Immature natural killer cell (primary cell): Measurements from ENCODE around the gene THOC7. TPM values are rescaled to one million over a fixed set of nuclear protein-coding genes. Genes with fewer than 3 reads are reported as not detected.

ENCODE experiments used
- DNase-seq, 3 donors: peaks; one replicate each; pipeline ENCODE4 v3.0.0; 2022; ENCODE audit warnings: mixed read lengths in 1 of 3
- H3K27ac Mint-ChIP-seq, 6 donors: one replicate each; pipeline ENCODE4 v1.8.0; 2020; ENCODE audit warnings: mixed read lengths in 6 of 6, mild to moderate bottlenecking in 5 of 6, inconsistent platforms in 4 of 6, moderate library complexity in 3 of 6
- H3K27me3 Mint-ChIP-seq, 3 donors: one replicate each; pipeline ENCODE4 v1.8.0; 2020 to 2021; ENCODE audit warnings: low read depth in 3 of 3, mild to moderate bottlenecking in 3 of 3, mixed read lengths in 3 of 3, moderate library complexity in 3 of 3, inconsistent platforms in 1 of 3
- H3K36me3 Mint-ChIP-seq, 3 donors: one replicate each; pipeline ENCODE4 v1.8.0; 2020; ENCODE audit warnings: mixed read lengths in 3 of 3, inconsistent platforms in 2 of 3, mild to moderate bottlenecking in 2 of 3
- H3K4me1 Mint-ChIP-seq, 2 donors: one replicate each; pipeline ENCODE4 v1.8.0; 2020; ENCODE audit warnings: inconsistent platforms in 2 of 2, mild to moderate bottlenecking in 2 of 2, mixed read lengths in 2 of 2, moderate library complexity in 1 of 2
- H3K4me3 Mint-ChIP-seq, 5 donors: one replicate each; pipeline ENCODE4 v1.8.0; 2020; ENCODE audit warnings: mild to moderate bottlenecking in 5 of 5, mixed read lengths in 5 of 5, inconsistent platforms in 3 of 5, moderate library complexity in 3 of 5
- H3K9me3 Mint-ChIP-seq, 6 donors: one replicate each; pipeline ENCODE4 v1.8.0; 2020; ENCODE audit warnings: mild to moderate bottlenecking in 6 of 6, mixed read lengths in 6 of 6, inconsistent platforms in 4 of 6, moderate library complexity in 3 of 6
- polyA plus RNA-seq, 3 donors: library from polyadenylated mRNA; unstranded; fragments of 300-500 nt; fragmentation: Illumina TruSeq; gene quantifications; one replicate each; pipeline ENCODE4 v1.2.3, GENCODE V29; 2021

THOC7 gene
- polyA plus RNA-seq, 3 donors from 2014 or later: 92.0 to 133 (median 98.0) TPM

- no peaks in the 10 kb centered on the region for H3K9me3 Mint-ChIP-seq
- peaks cover 10 to 14% (median 11%) of the 10 kb centered on the region in 3 donors for H3K36me3 Mint-ChIP-seq
- H3K4me3 Mint-ChIP-seq: no peak overlapping the region
- peak overlapping the region in 1 of 6 donors; percentile 15 for H3K27ac Mint-ChIP-seq
- peaks cover 10 to 24% of the 10 kb centered on the region in 2 donors for H3K4me1 Mint-ChIP-seq
- H3K27me3 Mint-ChIP-seq: peaks cover 0 to 1% (median 0%) of the 10 kb centered on the region in 3 donors
- no peak for DNase-seq
These were observed 36.4 kb upstream of the THOC7 start for GRCh38 chr3:63900010-63900409.

- Mint-ChIP-seq H3K4me1 (peaks cover 23 to 45% of the 10 kb centered on the region in 2 donors), H3K9me3 (no peaks in the 10 kb centered on the region), H3K27me3 (peaks cover 0 to 2% (median 0%) of the 10 kb centered on the region in 3 donors), H3K36me3 (peaks cover 5 to 17% (median 8%) of the 10 kb centered on the region in 3 donors), H3K4me3 (no peak overlapping the region), H3K27ac (peak overlapping the region in 2 of 6 donors; percentile 32 to 46)
- no peak for DNase-seq
These were observed 32.9 kb upstream of the THOC7 start for GRCh38 chr3:63896332-63897030.

- H3K27ac Mint-ChIP-seq: peak overlapping the region in 1 of 6 donors; percentile 19
These were observed 32.0 kb upstream of the THOC7 start for GRCh38 chr3:63895422-63896189.

GRCh38 chr3:63892773-63893352 is 29.3 kb upstream of the THOC7 start:
- H3K27ac Mint-ChIP-seq: peak overlapping the region in 1 of 6 donors; percentile 83
- H3K9me3 Mint-ChIP-seq: no peaks in the 10 kb centered on the region
- peaks cover 0 to 4% (median 0%) of the 10 kb centered on the region in 3 donors for H3K36me3 Mint-ChIP-seq
- H3K27me3 Mint-ChIP-seq: peaks cover 0 to 2% (median 0%) of the 10 kb centered on the region in 3 donors
- H3K4me3 Mint-ChIP-seq: no peak overlapping the region
- no peak for DNase-seq
- H3K4me1 Mint-ChIP-seq: peaks cover 23 to 59% of the 10 kb centered on the region in 2 donors

More at GRCh38 chr3:63895422-63896189, 32.0 kb upstream of the THOC7 start:
- Mint-ChIP-seq H3K27me3 (peaks cover 0 to 2% (median 0%) of the 10 kb centered on the region in 3 donors), H3K4me1 (peaks cover 23 to 45% of the 10 kb centered on the region in 2 donors), H3K4me3 (no peak overlapping the region), H3K9me3 (no peaks in the 10 kb centered on the region), H3K36me3 (peaks cover 4 to 18% (median 4%) of the 10 kb centered on the region in 3 donors)
- DNase-seq: no peak

GRCh38 chr3:63891518-63891917 is 27.9 kb upstream of the THOC7 start:
- Mint-ChIP-seq H3K9me3 (no peaks in the 10 kb centered on the region), H3K36me3 (peaks cover 0 to 4% (median 0%) of the 10 kb centered on the region in 3 donors), H3K4me3 (no peak overlapping the region), H3K4me1 (peaks cover 29 to 56% of the 10 kb centered on the region in 2 donors), H3K27me3 (peaks cover 0 to 2% (median 0%) of the 10 kb centered on the region in 3 donors), H3K27ac (no peak overlapping the region)
- DNase-seq: no peak

GRCh38 chr3:63886858-63887257 is 23.3 kb upstream of the THOC7 start:
- no peaks in the 10 kb centered on the region for H3K27me3 Mint-ChIP-seq
- no peaks in the 10 kb centered on the region for H3K9me3 Mint-ChIP-seq
- peaks cover 0 to 4% (median 0%) of the 10 kb centered on the region in 3 donors for H3K36me3 Mint-ChIP-seq
- H3K4me1 Mint-ChIP-seq: peaks cover 25 to 68% of the 10 kb centered on the region in 2 donors
- H3K4me3 Mint-ChIP-seq: no peak overlapping the region
- peak overlapping the region in 4 of 6 donors; percentile 23 to 77 (median 44) for H3K27ac Mint-ChIP-seq
- DNase-seq: no peak

- peaks cover 52 to 87% of the 10 kb centered on the region in 2 donors for H3K4me1 Mint-ChIP-seq
- DNase-seq: no peak
- H3K27ac Mint-ChIP-seq: peak overlapping the region in 3 of 6 donors; percentile 9 to 55 (median 36)
- peaks cover 0 to 2% (median 0%) of the 10 kb centered on the region in 3 donors for H3K27me3 Mint-ChIP-seq
- H3K9me3 Mint-ChIP-seq: no peaks in the 10 kb centered on the region
- H3K36me3 Mint-ChIP-seq: peaks cover 0 to under 1% (median 0%) of the 10 kb centered on the region in 3 donors
- no peak overlapping the region for H3K4me3 Mint-ChIP-seq
These were observed 17.0 kb upstream of the THOC7 start for GRCh38 chr3:63880653-63881052.

- Mint-ChIP-seq H3K27me3 (peaks cover 0 to 2% (median 0%) of the 10 kb centered on the region in 3 donors), H3K4me3 (no peak overlapping the region), H3K27ac (peak overlapping the region; percentile 1 to 67 (median 24)), H3K36me3 (peaks cover 0 to 4% (median 0%) of the 10 kb centered on the region in 3 donors), H3K4me1 (peaks cover 61 to 88% of the 10 kb centered on the region in 2 donors), H3K9me3 (no peaks in the 10 kb centered on the region)
- no peak for DNase-seq
These were observed 14.9 kb upstream of the THOC7 start for GRCh38 chr3:63878394-63879060.

GRCh38 chr3:63877737-63878393 is 14.3 kb upstream of the THOC7 start:
- H3K4me3 Mint-ChIP-seq: no peak overlapping the region
- peak overlapping the region; percentile 1 to 66 (median 26) for H3K27ac Mint-ChIP-seq
- no peaks in the 10 kb centered on the region for H3K9me3 Mint-ChIP-seq
- H3K4me1 Mint-ChIP-seq: peaks cover 62 to 88% of the 10 kb centered on the region in 2 donors
- H3K27me3 Mint-ChIP-seq: peaks cover 0 to 2% (median 0%) of the 10 kb centered on the region in 3 donors
- no peak for DNase-seq
- H3K36me3 Mint-ChIP-seq: peaks cover 0 to 4% (median 0%) of the 10 kb centered on the region in 3 donors

GRCh38 chr3:63876260-63876659 is 12.7 kb upstream of the THOC7 start:
- Mint-ChIP-seq H3K9me3 (no peaks in the 10 kb centered on the region), H3K4me1 (peaks cover 67 to 91% of the 10 kb centered on the region in 2 donors), H3K36me3 (peaks cover 0 to 4% (median 0%) of the 10 kb centered on the region in 3 donors), H3K4me3 (no peak overlapping the region), H3K27me3 (peaks cover 0 to 2% (median 0%) of the 10 kb centered on the region in 3 donors), H3K27ac (peak overlapping the region in 1 of 6 donors; percentile 17)
- DNase-seq: no peak

GRCh38 chr3:63875510-63875909 is 11.9 kb upstream of the THOC7 start:
- H3K36me3 Mint-ChIP-seq: peaks cover 0 to 4% (median 0%) of the 10 kb centered on the region in 3 donors
- peak overlapping the region in 5 of 6 donors; percentile 2 to 73 (median 46) for H3K27ac Mint-ChIP-seq
- no peak for DNase-seq
- peak overlapping the region in 2 of 5 donors; percentile 2 to 27 for H3K4me3 Mint-ChIP-seq
- peaks cover 0 to 2% (median 0%) of the 10 kb centered on the region in 3 donors for H3K27me3 Mint-ChIP-seq
- H3K4me1 Mint-ChIP-seq: peaks cover 65 to 90% of the 10 kb centered on the region in 2 donors
- no peaks in the 10 kb centered on the region for H3K9me3 Mint-ChIP-seq

GRCh38 chr3:63874769-63875168 is 11.2 kb upstream of the THOC7 start:
- Mint-ChIP-seq H3K27ac (peak overlapping the region; percentile 42 to 66 (median 54)), H3K9me3 (no peaks in the 10 kb centered on the region), H3K4me1 (peaks cover 61 to 91% of the 10 kb centered on the region in 2 donors), H3K4me3 (peak overlapping the region in 2 of 5 donors; percentile 32 to 44), H3K36me3 (peaks cover 0 to 4% (median 0%) of the 10 kb centered on the region in 3 donors), H3K27me3 (peaks cover 0 to 2% (median 0%) of the 10 kb centered on the region in 3 donors)
- no peak for DNase-seq
